ENCODE data around the gene LIPG.
A peak's percentile ranks its signal among the peaks of the same experiment; 100 is the strongest.

The LIPG gene

DNA sequence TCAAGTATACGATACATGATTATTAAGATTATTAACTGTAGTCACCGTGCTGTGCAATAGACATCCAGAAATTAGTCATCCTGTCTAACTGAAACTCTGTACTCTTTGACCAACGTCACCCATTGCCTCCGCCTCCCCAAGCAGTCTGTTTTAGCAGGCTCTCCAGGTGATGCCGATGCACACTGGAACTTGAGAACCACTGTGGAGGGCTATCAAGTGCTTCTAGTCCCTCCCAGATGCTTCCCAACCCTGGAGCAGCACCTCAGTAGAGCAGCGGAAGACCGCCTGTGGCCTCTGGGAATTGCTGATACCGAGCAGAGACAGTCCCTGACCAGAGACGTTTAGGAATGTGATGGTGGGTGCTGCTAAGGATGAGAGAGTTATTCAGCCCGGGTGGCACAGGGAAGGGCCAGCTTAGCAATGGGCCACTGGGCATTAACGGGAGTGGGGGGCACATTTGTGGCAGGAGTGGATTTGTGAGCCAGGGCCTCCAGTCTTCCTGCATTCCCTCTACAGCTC lies 50.7 kb downstream of the LIPG start:
- no peak for DNase-seq (ENCODE audit: low spot score)

DNA sequence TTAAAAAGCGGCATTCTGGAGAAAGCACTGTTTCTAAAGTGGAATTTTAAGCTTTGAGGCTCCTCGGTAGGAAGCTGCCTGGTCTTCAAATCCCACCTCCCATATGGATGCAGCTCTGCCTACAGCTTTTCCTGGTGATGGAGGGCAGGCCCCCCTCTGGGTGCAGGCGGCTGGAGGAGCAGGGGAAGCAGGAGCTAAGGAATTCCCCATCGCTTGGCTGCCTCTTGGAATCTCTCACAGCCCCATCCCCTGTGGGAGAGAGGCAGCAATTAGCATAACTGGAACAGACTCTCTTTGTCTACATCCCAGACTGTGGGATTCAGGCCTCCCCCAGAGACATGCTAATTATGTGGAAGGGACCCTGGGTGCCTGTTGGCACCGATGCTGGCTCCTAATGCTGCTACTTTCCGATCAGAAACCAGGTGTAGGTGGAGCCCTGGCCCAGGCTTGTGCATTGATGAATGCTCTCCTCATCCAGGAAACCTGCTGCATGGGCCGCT lies 51.3 kb downstream of the LIPG start:
- DNase-seq (ENCODE audit: low spot score), result no peak

DNA sequence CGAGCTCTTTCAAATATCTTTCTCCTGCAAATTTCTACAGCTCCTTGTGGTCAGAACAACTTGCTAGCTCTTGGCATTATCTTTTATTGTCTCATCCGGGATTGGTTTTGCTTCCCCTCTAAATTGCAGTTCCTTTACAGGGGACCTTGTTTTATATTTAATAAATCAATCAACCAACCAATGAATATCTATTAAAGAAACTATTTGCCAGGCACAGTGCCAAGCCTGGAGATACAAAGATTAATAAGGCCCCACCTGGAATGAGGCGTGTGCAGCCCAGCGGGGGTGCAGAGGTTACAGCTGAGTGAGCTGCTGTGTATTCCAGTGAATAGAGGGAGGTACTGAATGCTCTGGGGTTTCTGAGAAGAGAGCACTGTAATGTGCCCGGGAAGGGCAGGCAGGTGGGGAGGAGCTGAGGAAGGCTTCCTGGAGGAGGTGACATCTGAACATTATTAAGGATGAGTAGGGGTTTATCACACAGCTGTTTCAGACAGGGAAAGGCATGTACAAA lies 51.8 kb downstream of the LIPG start:
- DNase-seq (ENCODE audit: low spot score), result no peak

DNA sequence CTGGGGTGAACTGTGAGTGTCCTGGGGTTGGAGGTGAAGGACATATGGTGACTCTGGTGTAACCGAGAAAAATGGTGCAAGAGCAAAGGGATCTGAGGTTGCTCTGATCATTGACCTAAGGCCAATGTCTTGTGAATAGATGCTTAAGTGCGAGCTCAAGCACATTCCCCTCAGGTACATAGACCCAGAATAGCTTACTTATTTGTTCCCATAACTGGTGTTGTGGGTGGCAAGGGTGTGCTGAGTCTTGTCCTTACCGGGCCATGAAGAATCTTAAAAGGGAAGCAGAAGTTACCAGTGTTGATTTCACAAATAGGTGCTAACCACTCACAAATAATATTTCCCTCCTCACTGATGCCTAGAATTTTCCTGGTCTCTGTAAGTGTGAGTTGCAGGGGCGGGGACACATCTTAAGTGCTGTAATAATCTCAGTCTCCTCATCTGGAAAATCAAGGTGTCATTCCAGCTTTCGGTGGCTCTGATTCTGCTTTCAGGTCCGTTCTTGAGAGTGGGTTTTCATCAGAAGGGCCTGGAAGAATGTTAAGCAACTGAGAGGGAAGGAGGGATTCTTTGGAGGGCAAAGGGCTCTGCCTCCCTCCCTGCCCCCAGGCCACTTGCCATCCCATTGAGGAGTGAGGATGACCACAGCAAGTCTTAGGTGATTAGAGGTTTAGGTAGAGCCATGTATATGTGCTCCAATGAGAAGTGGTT lies 54.9 kb downstream of the LIPG start:
- DNase-seq (ENCODE audit: low spot score), result no peak

DNA sequence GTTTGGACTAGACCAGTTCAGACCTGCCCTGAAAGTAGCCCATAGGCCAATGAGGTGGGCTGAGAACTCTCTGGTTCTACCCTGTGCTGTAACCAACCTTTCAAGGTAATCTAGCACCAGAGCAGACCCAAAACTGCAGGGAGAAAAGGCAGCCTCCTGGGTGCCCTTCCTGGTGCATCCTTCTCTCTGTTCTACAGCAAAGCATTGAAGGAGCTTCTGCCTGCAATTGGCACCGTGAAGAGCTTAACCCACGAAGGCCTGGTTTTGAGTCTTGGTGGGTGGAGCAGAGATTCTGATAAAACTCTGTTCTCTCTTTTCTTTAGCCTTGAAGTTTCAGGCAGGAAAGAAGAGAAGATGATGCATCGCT lies 55.5 kb downstream of the LIPG start:
- DNase-seq (ENCODE audit: low spot score), result no peak

DNA sequence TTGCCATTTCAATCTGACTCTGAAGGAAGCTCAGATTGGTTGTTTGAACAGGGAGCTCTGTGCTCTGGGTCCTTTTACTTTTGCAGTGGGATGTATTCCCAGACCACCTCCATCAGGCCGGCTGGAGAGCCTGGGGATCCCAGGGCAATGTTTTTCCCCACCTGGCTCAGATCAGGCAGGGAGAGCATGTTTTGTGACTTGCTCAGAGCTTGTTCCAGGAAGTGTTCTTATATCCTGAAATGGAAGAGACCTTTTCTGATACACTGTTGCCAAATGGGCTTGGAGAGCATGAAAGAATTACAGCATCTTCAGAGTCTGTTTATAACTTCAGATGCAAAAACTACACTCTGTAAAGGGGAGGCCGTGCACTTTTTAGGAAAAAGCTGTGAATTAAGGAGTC lies 56.0 kb downstream of the LIPG start:
- DNase-seq (ENCODE audit: low spot score), result no peak

- peak; percentile 7 for DNase-seq (ENCODE audit: low spot score)
Measured at GRCh38 chr18:49618742-49619681, 57.2 kb downstream of the LIPG start.

GRCh38 chr18:49619801-49620200 lies 57.9 kb downstream of the LIPG start:
- DNase-seq (ENCODE audit: low spot score), result peak; percentile 55

DNA sequence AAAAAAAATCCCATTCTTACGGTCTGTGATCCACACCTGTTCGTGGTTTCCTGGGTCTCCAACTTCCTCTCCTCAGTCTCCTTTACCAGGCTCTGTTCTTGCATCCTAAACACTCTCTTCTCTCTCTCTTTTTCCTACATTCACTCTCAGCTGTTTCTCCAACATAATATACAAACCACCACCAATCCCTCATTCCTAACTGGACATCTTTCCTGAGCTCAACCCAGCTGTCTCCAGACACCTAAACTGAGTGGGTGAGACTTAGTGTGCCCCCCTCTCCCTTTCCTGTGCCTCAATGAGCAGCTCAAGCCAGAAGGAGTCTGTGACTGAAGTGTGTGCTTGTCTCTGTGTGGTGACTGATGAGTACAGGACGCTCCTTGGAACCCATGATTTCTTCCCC lies 59.4 kb downstream of the LIPG start:
- DNase-seq (ENCODE audit: low spot score), result peak; percentile 3

DNA sequence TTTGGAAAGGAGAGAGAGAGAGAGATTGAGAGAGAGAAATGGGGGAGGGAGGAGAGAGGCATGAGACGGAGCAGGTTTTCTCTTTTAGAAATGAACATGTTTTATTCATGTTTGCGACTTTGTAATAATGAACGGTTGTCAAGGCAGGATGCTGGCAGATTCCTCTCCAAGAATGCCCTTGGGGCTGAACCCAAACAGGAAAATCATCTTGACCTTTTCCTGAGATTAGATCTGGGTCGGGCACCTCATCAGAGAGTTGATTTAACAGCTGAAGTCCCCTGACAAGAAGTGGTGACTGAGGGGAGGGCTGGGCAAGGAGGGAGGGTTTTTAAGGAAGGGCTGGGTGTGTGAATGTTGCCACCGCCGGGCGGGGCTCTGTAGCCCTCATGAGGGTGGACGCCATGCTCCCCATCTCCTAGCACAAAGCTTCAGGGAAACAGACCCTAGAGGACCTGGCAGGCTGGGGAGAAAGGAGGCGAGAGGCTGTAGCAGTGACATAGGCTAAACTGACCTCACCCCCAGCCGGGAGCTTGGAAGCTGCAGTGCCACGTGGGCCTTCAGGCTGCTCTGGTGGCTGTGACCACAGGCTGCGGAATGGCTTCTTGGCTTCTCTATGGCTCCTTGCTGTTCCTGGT lies 60.0 kb downstream of the LIPG start:
- peak; percentile 2 for DNase-seq (ENCODE audit: low spot score)

DNA sequence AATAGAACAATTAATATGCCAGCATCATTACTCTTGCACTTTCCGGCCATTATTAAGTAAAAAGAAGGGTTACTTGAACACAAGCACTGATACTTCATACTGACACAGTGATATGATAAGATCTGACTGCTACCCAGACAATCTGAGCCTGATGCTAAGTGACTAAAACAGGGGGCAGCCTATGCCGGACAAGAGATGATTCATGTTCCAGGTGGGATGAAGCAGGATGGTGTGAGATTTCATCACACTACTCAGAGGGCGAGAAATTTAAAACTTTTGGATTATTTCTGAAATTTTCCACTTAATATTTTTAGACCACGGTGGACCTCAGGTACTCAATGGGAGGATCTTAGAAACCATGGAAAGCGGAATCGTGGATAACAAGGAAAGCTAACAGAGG lies 61.7 kb downstream of the LIPG start:
- no peak for DNase-seq (ENCODE audit: low spot score)

GRCh38 chr18:49625021-49625691 lies 63.3 kb downstream of the LIPG start:
- DNase-seq (ENCODE audit: low spot score), result peak; percentile 12

- DNase-seq (ENCODE audit: low spot score), result peak; percentile 4
Measured at GRCh38 chr18:49626842-49627467, 65.1 kb downstream of the LIPG start.

DNA sequence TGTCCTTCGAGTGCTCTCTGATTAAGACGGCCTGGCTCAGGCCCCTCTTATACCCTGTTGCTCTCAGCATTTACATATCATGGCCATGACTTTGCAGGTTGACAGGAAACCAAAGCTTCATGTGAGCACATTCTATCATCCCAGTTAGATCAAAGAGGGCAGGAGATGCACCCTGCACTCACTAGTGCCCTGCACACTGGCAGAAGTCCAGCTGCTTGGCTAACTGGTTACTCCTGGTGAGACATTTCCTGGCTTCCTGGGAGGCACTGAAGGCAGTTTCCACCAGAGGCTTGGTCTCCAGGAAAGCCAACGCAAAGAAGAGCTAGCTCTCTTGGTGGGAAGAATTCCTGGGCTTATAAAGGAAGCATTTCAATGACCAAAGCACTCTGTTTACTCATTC lies 66.3 kb downstream of the LIPG start:
- no peak for DNase-seq (ENCODE audit: low spot score)

DNA sequence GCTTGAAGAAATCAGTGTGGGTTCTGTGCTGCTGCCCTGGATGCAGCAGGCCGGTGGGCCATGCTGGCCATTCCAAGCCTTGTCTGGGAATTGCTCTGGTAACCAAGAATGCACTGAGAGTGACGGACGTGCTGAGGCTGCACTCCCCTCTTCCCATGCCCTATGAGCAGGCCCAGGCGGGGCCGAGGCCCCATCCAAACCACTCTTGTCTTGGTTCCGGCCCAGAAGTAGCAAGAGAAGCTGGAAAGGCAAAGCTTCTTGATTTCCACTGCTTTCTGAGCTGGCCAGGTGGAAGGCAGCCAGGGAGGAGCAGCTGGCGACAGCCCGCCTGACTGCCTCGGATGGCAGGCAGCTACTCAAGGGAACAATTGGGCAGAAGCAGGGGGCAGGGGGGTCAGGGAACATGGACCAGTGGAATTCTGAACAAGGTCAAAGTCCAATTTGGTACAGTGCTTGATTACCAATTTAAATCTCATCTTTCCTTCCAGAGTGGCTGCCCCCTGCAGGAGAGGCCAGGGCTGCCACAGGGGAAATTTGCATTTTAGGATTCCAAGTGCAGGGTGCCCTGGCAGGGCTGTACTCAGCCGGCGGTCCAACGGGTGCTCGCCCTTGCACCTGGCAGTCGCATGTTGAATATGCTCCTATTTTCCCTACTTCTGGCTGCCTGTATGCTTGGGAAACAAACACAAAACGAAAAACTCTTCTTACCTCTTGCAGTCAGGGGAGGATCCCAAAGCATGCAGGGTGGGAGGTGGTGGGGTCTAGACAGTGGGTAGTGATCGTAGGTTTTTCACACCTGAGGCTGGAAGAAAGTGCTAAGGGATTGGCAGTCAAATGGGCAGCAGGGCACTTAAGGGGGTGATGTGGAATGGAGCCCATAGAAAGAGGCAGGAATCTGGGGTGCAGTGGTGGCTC lies 67.3 kb downstream of the LIPG start:
- DNase-seq (ENCODE audit: low spot score), result peak; percentile 22

GRCh38 chr18:49630246-49630699 lies 68.4 kb downstream of the LIPG start:
- DNase-seq (ENCODE audit: low spot score), result no peak

- DNase-seq (ENCODE audit: low spot score), result no peak
Measured at GRCh38 chr18:49631146-49631866, 69.4 kb downstream of the LIPG start.

DNA sequence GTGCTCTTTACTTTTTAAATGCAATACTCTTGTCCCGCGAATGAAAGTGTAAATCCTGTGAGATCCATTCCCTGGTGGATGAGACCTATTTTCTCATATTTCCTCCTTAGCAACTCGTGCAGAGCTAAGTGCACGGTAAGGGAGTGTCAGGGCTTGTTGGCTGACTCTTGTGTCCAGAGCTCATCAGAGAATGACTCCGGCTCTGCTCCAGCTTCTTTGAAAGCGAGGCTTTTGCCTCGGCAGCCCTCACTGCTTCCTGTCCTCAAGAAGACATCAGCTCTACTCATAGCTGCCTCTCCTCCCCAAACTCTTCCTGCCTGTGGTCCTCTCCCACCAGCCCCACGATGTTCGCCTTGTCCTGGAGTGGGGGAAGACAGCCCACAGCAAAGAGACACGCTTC lies 70.7 kb downstream of the LIPG start:
- no peak for DNase-seq (ENCODE audit: low spot score)

DNA sequence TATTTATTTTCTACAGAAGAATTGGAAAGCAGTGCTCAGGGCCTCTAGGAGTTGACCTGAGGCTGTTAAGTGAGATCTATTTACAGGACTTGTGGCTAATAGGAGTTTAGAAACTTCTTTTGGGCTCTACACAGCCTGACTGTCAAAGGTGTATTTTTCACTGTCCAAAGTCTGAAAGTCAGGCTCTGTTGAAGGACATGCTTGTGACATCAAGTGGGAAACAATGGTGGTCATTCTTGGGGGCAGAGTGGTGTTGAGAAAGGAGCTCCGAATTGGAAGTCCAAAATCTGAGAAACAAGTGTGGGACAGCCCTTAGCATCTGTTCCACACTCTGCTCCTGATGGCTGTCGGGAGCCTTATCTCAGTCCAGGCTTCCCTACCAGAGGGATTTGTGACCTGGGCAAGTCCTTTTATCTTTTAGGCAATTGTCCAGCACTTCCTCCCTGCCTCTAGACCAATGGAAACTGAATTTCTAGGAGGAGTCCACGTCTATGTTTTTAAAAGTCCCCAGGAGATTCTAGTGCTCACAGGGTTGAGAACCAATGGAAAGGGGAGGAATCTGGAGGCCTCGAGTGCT lies 76.4 kb downstream of the LIPG start:
- no peak for DNase-seq (ENCODE audit: low spot score)

All from AG20443 (cell line).